ENCODE measurements around the gene FAAP20. TPM values are rescaled to one million over a fixed set of nuclear protein-coding genes. Genes with fewer than 3 reads are reported as not detected.

FAAP20 gene
- total RNA-seq, result 38.9 TPM

GRCh38 chr1:2194319-2194897 lies at the start of gene FAAP20:
Gene FAAP20, minus strand, starts transcription at chr1:2194772. Its CDS starts 23 bp downstream, at chr1:2194749.

GRCh38 chr1:2228157-2228594 lies 33.6 kb upstream of the FAAP20 start, which contains the start of gene SKI:
Gene SKI, plus strand, starts transcription at chr1:2228319. Its CDS starts 448 bp downstream, at chr1:2228767.

Other genes starting within 250 kb of the FAAP20 start
- gene CFAP74, start 191.0 kb downstream of the FAAP20 start, total RNA-seq, result 0.23 TPM
- gene GABRD, start 175.4 kb downstream of the FAAP20 start, total RNA-seq, result 3.4 TPM
- gene PRKCZ, start 144.4 kb downstream of the FAAP20 start, total RNA-seq, result 18.8 TPM
- gene SKI, start 33.5 kb upstream of the FAAP20 start, total RNA-seq, result 67.6 TPM
- gene MORN1, start 196.8 kb upstream of the FAAP20 start, total RNA-seq, result 20.8 TPM
- gene RER1, start 197.1 kb upstream of the FAAP20 start, total RNA-seq, result 57.5 TPM
- 31.8 TPM for gene PEX10, start 217.8 kb upstream of the FAAP20 start, total RNA-seq

Data from metanephros (tissue), 1 donor.